ENCODE measurements around the gene BCL2. TPM values are rescaled to one million over a fixed set of nuclear protein-coding genes. Genes with fewer than 3 reads are reported as not detected.
A peak's percentile ranks its signal among the peaks of the same experiment; 100 is the strongest.

The BCL2 gene
- total RNA-seq, 1 donor from 2014 or later: 20.5 TPM

- no peak for DNase-seq (ENCODE audit: low spot score in 2 of 2)
- Histone ChIP-seq H3K36me3 (no peaks in the 10 kb centered on the region), H3K27ac (no peak overlapping the region), H3K4me1 (peaks cover 0 to 24% of the 10 kb centered on the region in 2 donors), H3K27me3 (no peaks in the 10 kb centered on the region), H3K9me3 (no peaks in the 10 kb centered on the region), H3K4me3 (no peak overlapping the region)
- TF ChIP-seq CTCF (IDR thresholded peaks at IDR 0.05): no peak
- intact Hi-C loops (cut with DNase I): no loop called here
Observed at GRCh38 chr18:63241317-63241712, 78.3 kb downstream of the BCL2 start.

- Histone ChIP-seq H3K9me3 (no peaks in the 10 kb centered on the region), H3K27me3 (no peaks in the 10 kb centered on the region), H3K4me1 (peaks cover 0 to 24% of the 10 kb centered on the region in 2 donors), H3K36me3 (no peaks in the 10 kb centered on the region), H3K27ac (peak overlapping the region in 1 of 2 donors; percentile 91), H3K4me3 (no peak overlapping the region)
- intact Hi-C loops (cut with DNase I): no loop called here
- TF ChIP-seq CTCF (IDR thresholded peaks at IDR 0.05): no peak
- no peak for DNase-seq (ENCODE audit: low spot score in 2 of 2)
Observed at GRCh38 chr18:63240531-63241316, 78.8 kb downstream of the BCL2 start.

- H3K4me3 ChIP-seq: peak overlapping the region in 1 of 2 donors; percentile 15
Observed at GRCh38 chr18:63238693-63239075, 80.9 kb downstream of the BCL2 start.

GRCh38 chr18:63237881-63238692 lies 81.5 kb downstream of the BCL2 start:
- peak in 1 of 3 experiments; percentile 6 for TF ChIP-seq CTCF (IDR thresholded peaks at IDR 0.05)
- peak overlapping the region; percentile 91 for H3K27ac ChIP-seq
- no peaks in the 10 kb centered on the region for H3K9me3 ChIP-seq
- H3K36me3 ChIP-seq: no peaks in the 10 kb centered on the region
- intact Hi-C loops (cut with DNase I): loop anchor here (1.0 to 5.0 kb wide), 3 partner anchors 24 to 91 kb away; partner anchors contain the start of gene BCL2
- H3K27me3 ChIP-seq: no peaks in the 10 kb centered on the region
- peak overlapping the region; percentile 15 to 18 for H3K4me3 ChIP-seq
- peak in 1 of 2 donors; percentile 84 for DNase-seq (ENCODE audit: low spot score in 2 of 2)
- H3K4me1 ChIP-seq: peaks cover 0 to 24% of the 10 kb centered on the region in 2 donors

More at GRCh38 chr18:63238693-63239075, 80.9 kb downstream of the BCL2 start:
- DNase-seq (ENCODE audit: low spot score in 2 of 2): no peak
- H3K27me3 ChIP-seq: no peaks in the 10 kb centered on the region
- TF ChIP-seq CTCF (IDR thresholded peaks at IDR 0.05): no peak
- peaks cover 0 to 24% of the 10 kb centered on the region in 2 donors for H3K4me1 ChIP-seq
- no peaks in the 10 kb centered on the region for H3K9me3 ChIP-seq
- intact Hi-C loops (cut with DNase I): loop anchor here (1.0 to 5.0 kb wide), 2 partner anchors 24 to 91 kb away; no protein-coding TSS in a partner anchor
- no peaks in the 10 kb centered on the region for H3K36me3 ChIP-seq
- peak overlapping the region; percentile 91 for H3K27ac ChIP-seq

GRCh38 chr18:63236921-63237846 lies 82.4 kb downstream of the BCL2 start:
- intact Hi-C loops (cut with DNase I): loop anchor here (2.0 to 5.0 kb wide), 2 partner anchors 82 to 90 kb away; partner anchors contain the start of gene BCL2
- H3K4me3 ChIP-seq: peak overlapping the region; percentile 14 to 15
- no peaks in the 10 kb centered on the region for H3K36me3 ChIP-seq
- no peaks in the 10 kb centered on the region for H3K9me3 ChIP-seq
- H3K27ac ChIP-seq: peak overlapping the region; percentile 91
- H3K27me3 ChIP-seq: no peaks in the 10 kb centered on the region
- peaks cover 0 to 24% of the 10 kb centered on the region in 2 donors for H3K4me1 ChIP-seq
- no peak for TF ChIP-seq CTCF (IDR thresholded peaks at IDR 0.05)
- no peak for DNase-seq (ENCODE audit: low spot score in 2 of 2)

All from ascending aorta (tissue), 2 donors.